Measurements from ENCODE around the gene FUT8.

Gene FUT8

DNA sequence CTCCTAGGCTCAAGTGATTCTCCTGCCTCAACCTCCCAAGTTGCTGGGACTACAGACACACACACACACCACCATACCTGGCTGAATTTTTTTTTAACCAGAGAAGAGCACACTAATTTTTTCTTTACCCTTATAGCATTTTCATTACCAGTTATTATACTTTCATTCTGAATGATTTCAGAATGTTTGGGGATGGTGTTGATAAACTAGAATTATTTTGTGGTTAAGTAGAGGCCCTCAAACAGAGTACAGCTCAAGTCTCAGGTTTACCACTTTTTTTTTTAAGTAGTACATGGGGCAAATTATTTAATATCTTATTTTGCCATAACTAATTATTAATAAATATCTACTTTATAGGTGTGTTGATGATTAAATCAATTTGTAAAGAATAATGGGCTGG lies 86.6 kb downstream of the FUT8 start:
- DNase-seq = no peak

DNA sequence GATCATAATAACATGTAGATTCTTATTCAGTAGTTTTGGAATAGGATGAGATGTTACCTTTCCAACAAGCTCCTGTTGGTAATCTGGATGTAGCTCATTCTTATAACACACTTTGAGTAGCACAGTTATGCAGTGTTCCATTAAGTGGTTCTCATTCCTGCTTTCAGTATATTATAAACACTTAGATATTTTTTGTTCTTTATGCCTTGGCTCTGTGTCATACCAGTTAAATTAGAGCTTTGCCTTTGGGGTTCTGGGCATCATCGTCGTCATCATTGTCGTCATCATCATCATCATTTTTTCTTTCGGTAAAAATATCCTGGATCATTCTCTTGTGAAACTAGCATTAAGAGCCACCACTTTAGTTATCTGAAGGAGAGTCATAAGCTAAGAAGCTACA lies 87.5 kb downstream of the FUT8 start:
- no peak for DNase-seq

DNA sequence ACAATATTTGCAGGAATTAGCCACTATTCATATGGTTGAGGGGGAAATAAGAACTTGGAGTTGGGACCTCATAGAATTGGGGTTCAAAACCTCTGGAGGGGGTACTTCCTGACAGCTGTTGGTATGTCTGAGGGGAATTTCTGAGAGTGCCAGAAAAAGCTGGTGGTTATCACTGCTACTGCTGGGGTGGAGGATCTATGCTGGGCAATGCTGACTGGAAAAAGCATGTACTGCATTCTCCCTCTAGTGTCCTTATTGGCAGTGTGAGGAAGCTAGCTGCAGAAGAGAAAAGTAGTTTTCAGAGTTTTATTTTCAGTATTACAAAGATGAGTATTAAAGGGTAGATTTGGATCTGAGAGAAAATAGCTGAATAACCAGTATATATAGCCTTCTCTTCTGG lies 88.8 kb downstream of the FUT8 start:
- DNase-seq = no peak

DNA sequence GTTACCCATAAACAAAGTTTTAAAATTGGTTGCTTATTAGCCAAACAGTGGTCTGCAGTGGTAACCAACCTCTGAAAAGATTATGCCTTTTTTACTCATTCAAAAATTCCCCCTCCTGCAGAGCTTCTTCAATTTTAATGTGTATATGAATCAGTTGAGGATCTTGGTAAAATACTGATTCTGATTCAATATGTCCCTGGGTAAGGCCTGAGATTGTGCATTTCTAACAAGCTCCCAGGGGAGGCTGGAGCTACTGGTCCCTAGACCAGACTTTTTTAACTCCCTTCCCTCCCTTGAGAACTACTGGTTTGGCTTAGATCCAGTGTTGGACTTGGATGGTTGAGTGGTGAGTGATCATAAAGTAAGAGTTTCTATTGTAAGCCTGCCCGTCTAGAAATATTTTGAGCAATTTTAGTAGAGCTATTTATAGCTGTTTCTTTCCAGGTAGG lies 90.2 kb downstream of the FUT8 start:
- DNase-seq = no peak

DNA sequence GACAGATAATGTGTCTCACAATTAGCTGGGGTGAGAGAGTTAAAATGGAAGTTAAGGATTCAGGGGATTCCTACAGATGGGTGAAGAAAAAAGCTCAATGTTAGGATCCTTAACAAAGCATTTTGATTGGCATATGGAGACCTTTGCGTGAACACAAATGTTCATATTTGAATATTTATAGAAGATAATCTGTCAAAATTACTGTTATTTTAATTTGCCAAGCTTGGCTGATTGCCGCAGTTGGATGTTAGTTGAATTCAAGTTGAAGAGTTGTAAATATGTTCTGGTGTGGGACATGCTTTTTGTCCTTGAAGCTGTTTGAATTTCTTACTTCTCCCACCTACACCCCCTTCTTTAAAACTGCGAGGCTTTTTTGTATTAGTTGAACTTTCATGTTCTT lies 91.2 kb downstream of the FUT8 start:
- no peak for DNase-seq

DNA sequence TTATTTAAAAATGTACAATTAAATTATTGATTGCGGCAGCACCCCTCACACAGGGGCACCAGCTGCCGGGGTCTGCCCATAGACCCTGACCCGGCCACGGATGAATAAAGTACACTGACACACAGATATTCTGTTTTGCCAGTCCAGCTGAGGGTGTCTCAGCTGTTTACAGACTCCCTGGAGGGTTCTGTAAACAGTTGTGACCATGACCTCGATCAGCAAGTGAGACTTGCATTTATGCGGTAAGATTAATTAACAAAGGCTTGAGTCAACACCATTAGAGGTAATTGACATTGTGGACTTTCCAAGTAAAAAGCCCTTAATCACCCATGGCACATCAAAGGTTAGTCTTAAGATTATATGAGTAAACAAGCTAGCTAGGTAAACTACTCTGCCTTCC lies 94.3 kb downstream of the FUT8 start:
- DNase-seq = no peak

DNA sequence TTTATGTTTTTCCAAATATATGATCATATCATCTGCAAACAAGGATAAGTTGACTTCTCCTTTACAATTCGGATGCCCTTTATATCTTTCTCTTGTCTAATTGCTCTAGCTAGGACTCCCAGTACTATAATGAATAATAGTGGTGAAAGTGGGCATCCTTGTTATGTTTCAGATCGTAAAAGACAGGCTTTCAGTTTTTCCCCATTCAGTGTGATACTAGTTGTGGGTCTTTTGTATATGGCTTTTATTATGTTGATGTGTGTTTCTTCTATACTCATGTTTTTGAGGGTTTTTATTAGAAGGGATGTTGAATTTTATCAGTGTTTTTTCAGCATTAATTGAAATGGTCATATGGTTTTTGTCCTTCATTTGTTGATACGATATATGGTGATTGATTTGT lies 97.3 kb downstream of the FUT8 start:
- DNase-seq = no peak

DNA sequence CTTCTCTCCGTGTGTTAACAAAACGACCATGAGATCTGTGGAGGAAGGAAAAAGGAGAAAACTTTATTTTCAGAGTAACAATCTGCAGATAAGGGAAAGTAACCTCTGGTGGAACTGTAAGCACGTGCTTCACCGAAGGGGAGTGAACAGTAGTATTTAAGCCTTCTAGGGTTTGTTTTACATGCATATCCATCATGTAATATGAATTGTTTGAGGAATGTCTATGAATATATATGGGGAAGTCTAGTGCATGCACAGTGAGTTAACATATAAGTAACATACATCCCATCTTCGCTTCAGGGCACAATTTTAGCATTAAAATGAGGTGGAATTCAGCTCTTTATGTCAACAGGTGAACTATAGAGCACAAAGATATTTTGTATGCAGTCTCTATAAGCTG lies 101.1 kb downstream of the FUT8 start:
- no peak for DNase-seq

DNA sequence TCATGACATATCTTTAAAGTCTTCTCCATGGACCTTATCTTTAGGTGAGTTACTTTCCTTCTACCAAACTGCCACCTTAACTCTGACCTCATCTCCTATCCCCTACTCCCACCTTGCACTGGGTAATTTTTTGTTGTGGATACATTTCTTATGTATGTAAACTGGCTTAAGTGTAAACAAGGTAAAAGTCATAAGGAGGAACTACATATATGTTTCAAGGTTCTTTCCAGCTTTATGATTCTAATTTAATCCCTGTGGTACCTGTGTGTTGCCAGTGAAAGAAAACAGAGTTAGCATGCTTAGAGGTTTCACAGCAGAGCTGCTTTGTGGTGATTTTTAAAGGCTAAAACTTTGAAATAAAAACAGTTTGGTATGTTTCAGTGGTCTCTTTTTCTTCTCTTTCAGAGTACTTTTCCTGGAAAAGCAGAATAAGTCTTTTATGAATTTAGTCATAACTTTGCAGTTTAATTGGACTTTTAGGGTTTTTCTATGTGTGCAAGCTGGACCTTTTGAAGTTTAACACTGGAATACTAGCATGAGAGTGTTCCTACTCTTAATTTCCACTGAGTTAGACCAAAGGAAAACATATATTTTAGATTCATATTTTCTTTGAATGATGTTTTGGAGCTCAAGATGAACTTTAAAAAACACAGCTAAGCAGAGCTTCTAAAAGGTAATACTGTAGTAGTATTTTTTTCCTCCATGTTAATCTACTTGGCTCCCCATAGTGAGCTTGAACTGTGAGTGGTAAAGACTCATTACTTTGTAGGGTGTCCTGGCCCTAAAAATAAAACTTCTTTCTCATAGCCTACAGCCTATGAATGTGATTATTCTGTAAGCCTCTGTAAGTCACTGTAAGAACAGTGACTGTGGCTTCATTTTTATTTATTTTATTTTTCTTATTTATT lies 105.4 kb downstream of the FUT8 start:
- DNase-seq = no peak

DNA sequence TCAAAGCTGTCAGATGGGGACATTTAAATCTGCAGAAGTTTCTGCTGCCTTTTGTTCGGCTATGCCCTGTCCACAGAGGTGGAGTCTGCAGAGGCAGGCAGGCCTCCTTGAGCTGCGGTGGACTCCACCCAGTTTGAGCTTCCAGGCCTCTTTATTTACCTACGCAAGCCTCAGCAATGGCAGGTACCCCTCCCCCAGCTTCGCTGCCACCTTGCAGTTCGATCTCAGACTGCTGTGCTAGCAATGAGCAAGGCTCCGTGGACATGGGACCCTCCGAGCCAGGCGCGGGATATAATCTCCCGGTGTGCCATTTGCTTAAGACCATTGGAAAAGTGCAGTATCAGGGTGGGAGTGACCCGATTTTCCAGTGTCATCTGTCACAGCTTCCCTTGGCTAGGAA lies 115.5 kb downstream of the FUT8 start:
- no peak for DNase-seq

DNA sequence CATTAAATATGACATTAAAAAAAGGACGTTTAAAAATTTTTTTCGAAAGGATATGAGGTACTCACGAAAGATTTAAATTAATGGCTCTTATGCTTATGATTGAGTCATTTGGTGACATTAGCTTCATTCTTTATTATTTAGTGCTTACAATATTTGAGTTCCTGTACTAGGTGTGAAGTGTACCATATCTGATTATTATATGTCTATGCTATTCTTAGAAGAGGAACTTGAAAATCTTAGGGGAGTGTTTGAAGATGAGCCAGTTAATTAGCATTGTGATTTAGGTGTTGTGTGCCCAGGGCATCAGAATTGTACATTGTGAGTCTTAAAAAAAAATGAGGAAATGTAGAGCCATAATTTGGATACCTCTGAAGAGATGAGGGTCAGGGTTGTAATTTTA lies 118.6 kb downstream of the FUT8 start:
- no peak for DNase-seq

DNA sequence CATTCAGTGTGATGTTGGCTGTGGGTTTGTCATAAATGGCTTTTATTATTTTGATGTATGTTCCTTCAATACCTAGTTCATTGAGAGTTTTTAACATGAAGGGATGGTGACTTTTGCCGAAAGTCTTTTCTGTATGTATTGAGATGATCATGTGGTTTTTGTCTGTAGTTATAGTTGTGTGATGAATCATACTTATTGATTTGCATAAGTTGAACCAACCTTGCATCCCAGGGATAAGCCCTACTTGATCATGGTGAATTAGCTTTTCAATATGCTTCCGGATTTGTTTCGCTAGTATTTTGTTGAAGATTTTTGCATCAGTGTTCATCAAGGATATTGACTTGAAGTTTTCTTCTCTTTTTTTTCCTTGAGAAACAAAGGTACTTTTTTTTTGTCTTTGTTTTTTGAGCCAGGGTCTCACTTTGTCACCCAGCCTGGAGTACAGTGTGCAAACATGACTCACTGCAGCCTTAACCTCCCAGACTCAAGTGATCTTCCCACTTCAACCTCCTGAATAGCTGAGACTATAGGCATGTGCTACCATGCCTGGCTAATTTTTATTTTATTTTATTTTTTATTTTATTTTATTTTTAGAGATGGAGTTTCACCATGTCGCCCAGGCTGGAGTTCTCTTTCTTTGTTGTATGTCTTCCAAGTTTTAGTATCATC lies 121.3 kb downstream of the FUT8 start:
- no peak for DNase-seq

DNA sequence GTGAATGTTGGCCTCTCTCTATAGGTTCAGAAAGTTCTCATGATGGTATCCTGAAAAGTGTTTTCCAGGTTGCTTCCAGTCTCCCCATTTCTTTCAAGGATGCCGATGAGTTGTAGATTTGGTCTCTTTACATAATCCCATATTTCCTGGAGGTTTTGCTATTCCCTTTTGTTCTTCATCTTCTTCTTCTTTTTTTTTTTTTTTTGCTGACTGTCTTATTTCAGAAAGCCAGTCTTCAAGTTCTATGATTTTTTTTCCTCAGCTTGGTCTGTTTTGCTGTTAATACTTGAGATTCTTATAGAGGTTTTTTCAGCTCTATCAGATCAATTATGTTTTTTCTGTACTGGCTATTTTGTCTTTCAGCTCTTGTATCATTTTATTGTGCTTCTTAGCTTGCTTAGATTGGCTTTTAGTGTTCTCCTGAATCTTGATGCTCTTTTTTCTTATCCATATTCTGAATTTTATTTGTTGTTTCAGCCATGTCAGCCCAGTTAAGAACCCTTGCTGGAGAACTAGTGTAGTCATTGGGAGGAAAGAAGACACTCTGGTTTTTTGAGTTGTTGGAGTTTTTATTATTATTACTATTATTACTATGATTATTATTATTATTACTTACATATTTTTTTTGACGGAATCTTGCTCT lies 124.4 kb downstream of the FUT8 start:
- DNase-seq = no peak

DNA sequence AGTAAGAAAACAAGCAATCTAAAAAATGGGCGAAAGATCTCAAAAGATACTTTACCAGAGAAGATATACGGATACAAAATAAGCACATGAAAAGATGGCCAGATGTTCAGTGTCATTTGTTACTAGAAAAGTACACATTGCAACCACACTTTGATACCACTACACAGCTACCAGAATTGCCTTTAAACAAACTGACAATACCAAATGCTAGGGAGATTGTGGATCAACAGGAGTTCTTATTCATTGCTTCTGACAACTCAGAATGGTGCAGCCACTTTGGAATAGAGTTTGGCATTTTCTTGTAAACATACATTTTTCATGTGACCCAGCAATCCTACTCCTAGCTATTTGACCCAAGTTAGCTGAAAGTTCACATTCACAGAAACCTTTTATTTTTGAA lies 136.3 kb downstream of the FUT8 start:
- no peak for DNase-seq

DNA sequence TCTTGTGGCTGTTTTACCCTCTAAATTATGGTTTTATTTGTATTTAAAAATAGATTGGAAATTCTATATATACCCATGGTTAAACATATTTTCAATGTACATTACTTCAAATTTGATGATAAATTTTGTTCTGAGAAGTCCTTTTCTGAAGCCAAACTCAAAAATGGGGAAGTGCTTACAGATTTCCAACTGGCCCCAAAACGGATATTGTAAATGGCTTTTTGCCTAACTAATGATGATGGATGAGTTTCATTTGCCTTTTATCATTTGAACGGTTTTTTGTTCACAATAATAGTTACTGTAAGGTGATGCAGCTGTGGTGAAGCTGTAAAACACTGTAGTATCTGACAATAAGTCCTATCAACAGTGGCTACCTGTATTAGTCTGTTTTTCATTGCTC lies 136.9 kb downstream of the FUT8 start:
- no peak for DNase-seq

DNA sequence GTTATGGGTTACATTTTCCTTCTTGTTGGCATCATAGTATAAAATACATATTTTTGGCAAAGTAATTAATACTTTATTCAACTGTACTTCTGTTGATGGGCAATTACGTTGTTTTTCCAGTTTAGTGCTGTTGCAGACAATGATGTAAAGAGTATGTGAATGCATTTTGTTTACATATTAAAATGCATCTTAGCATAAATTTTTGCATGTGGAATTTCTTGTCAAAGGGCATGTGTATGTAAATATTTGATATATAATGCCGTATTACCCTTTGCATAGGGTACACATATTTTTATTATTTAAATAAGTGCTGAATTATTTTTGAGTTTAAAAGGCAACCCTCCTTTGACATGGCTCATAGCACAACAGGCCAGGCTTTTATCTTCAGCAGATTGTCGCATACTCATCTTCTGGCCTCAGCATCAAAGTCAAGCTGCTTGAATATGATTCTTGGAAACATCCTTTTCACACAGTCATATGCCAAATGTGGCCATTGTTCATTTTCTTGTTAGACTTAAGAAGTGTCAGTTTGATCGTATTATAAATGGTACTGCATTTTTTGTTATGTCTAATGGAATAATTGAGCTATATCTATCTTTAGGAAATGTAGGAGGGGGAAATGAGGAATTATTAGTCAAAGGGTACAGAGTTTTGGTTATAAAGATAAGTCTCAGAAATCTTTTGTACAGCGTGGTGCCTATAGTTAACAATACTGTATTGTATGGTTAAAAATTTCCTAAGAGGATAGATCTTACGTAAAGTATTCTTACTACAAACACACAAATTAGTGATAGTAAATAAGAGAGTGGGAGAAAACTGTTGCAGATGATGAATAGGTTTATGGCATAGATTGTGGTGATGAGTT lies 138.5 kb downstream of the FUT8 start:
- no peak for DNase-seq

DNA sequence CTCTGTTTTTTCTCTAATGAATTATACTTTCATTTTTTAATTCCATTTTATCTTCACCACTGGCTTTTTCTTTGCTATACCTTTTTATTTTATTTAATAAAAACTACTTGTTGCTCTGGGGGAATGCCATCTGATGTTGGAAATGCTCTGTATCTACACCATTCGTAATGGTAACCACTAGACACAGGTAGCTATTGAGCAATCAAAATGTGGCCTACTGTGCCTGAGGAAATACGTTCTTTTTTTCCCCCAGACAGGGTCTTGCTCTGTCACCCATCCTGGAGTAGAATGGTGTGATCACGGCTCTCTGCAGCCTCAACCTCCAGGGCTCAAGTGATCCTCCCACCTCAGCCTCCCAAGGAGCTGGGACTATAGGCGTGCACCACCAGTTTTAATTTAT lies 140.2 kb downstream of the FUT8 start:
- DNase-seq = no peak

DNA sequence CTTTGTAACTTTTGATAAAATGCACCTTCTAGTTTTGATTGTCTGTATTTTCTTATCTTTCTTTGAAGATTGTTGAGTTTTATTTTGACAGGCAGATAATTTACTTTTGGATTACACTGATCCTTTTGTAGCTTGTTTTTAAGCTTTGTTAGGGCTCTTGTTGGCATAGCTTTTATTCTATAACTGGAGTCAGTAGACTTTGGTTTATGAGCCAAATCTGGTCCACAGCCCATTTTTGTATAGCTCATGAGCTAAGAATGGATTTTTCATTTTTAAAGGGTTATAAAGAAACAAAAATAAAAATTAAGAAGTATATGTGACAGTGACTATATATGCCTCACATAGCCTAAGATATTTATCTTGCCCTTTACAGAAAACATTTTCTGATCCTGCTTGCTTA lies 142.3 kb downstream of the FUT8 start:
- no peak for DNase-seq

DNA sequence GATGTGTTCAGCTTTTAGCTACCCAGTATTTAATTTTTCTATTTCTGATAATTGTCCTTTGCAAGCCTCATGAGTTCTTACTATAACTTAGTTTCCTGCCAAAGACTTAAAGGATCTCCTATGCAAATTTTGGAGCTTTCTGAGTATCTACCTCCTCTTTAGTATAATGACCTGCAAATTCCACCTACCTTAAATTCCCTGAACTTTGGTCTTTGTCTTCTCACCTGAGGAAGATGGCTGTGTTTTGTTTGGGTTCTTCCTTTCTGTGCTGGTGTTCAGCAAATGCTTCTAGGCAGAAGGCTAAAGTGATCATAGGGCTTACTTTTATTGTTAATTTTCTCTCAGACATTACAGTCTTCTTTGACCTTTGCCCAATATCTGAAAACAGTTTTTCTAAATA lies 142.8 kb downstream of the FUT8 start:
- DNase-seq = no peak

DNA sequence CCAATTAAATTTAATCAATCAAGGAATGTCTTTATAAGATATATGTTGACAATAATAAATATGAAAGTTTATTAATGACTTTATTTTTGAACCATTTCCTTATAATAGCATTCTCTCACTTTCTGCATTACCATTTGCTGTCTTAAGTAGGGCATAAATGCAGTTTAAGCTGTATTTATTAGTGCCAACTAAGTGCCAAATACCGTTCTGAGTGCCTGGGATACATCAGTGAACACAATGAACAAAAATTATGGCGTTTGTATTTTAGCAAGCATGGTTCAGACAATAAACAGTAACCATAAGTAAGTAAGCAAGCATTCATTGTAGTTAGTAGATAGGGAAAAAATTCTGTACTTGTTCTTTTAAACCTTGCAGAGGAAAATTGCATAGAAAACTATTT lies 145.8 kb downstream of the FUT8 start:
- DNase-seq = no peak

DNA sequence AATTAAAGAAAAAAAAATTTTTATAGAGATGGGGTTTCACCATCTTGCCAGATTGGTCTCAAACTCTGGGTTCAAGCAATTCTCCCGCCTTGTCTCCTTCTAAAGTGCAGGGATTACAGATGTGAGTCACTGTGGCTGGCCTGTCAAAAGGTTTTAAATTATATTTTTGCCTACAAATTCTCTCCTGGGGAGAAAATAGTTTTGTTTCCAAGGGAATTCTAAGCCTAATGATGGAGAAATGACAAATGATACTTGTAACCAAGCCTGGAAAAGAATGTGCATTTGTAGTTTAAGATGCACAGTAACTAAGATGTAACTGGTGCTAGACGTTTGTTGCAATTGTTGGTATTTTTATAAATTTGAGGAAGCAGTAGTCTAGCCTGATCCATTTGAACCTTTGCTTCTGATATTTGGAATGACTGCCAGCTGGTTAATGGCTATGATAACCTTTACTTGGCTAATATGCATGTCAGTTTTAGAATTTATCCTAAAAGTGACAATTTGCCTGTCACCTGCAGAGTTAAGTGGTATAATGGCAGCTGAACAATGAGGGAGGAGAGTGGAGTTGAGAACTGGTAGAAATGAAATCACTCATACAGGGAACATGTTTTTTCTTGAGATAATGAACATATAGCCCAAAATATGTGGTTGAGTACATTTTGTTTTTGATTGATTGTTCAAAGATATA lies 148.0 kb downstream of the FUT8 start:
- DNase-seq = no peak

DNA sequence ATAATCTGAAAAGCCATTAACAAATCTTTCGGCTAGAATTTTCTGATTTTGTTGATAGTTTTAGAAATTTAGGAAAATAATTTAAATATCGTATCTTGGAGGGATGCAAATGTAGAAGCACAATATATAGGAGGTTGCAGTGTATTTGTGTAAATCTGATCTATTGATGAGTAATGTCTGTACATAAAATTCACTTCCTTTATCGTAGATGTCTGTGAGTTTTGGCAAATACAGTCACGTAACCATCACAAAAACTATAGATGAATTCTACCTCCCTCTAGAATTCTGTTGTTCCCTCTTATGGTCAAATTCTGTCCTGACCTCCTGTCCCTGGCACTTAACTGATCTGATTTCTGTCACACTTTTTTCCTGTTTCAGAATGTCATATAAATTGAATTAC lies 151.8 kb downstream of the FUT8 start:
- DNase-seq = no peak

All from CD4-positive, alpha-beta T cell treated with Interleukin-12 subunit alpha and Interleukin-12 subunit beta, for 1 hour (primary cell).